Measurements from ENCODE around the gene LMLN. TPM values are rescaled to one million over a fixed set of nuclear protein-coding genes. Genes with fewer than 3 reads are reported as not detected.

The LMLN gene
- polyA plus RNA-seq, 2 of the 4 experiments (the other 2 are of a cell fraction), result 2.4 to 5.6 TPM

GRCh38 chr3:198061119-198062067 is 101.4 kb downstream of the LMLN start:
- no peak for DNase-seq (ENCODE audit: low read depth in 1 of 2, low spot score in 1 of 2)
- ChIA-PET POLR2A (no interaction called here), CTCF (interaction anchor here (0.8 to 4.5 kb wide), 3 partner anchors 10 to 19 kb away, joined by 3 to 17 read pairs (median 13); no protein-coding TSS in a partner anchor)
- Histone ChIP-seq H3K9me3 (no peaks in the 10 kb centered on the region), H3K4me1 (no peaks in the 10 kb centered on the region), H3K4me2 (no peak overlapping the region), H3K4me3 (no peak overlapping the region), H3K27ac (no peak overlapping the region)
- no peak for ATAC-seq
- WGBS (ENCODE audit: missing lambda C conversion rate), result 4% methylated on average over 1 of the region's 1 CpG
- TF ChIP-seq HEYL (CRISPR knock-in tag; IDR thresholded peaks at IDR 0.05), result no peak
- TF ChIP-seq ZC3H11A (IDR thresholded peaks at IDR 0.05), result no peak
- no peak for TF ChIP-seq ZFP36 (IDR thresholded peaks at IDR 0.05; ENCODE audit: borderline replicate concordance, partially characterized antibody)
- TF ChIP-seq HOXB5 (CRISPR knock-in tag; IDR thresholded peaks at IDR 0.05), result no peak
- TF ChIP-seq HOXB13 (CRISPR knock-in tag; IDR thresholded peaks at IDR 0.05; ENCODE audit: low read depth), result no peak
- no peak for TF ChIP-seq USF2 (IDR thresholded peaks at IDR 0.05)
- FAIRE-seq, result no peak

- no peak for DNase-seq (ENCODE audit: low read depth in 1 of 2, low spot score in 1 of 2)
- H3K27ac ChIP-seq, result no peak overlapping the region
- H3K9me3 ChIP-seq, result no peaks in the 10 kb centered on the region
- no peak overlapping the region for H3K4me3 ChIP-seq
- ATAC-seq, result no peak
- POLR2A ChIA-PET, result no interaction called here
- TF ChIP-seq NR3C1 (IDR thresholded peaks at IDR 0.05) (no peak), POLR2AphosphoS2 (conservative IDR thresholded peaks at IDR 0.05; ENCODE audit: low read length) (no peak), MYC (IDR thresholded peaks at IDR 0.05; ENCODE audit: borderline replicate concordance, low read length) (no peak), EP300 (IDR thresholded peaks at IDR 0.05) (no peak), MAX (IDR thresholded peaks at IDR 0.05) (no peak), GATA3 (IDR thresholded peaks at IDR 0.05; ENCODE audit: borderline replicate concordance) (no peak), SMC3 (IDR thresholded peaks at IDR 0.05) (no peak), SREBF2 (IDR thresholded peaks at IDR 0.05) (no peak), CHD2 (IDR thresholded peaks at IDR 0.05; ENCODE audit: low read length, partially characterized antibody) (no peak), REST (IDR thresholded peaks at IDR 0.05) (no peak), HOXB5 (CRISPR knock-in tag; IDR thresholded peaks at IDR 0.05) (no peak), TP53 (CRISPR knock-in tag; IDR thresholded peaks at IDR 0.05) (no peak), RARB (CRISPR knock-in tag; IDR thresholded peaks at IDR 0.05) (no peak), RAD21 (conservative IDR thresholded peaks at IDR 0.05 in 1 of 2, IDR thresholded peaks at IDR 0.05 in 1 of 2) (no peak), RCOR1 (IDR thresholded peaks at IDR 0.05; ENCODE audit: low read depth, low read length) (no peak)
- no peak overlapping the region for H3K4me2 ChIP-seq
- FAIRE-seq, result no peak
- CTCF ChIA-PET, result interaction anchor here (2.6 to 4.5 kb wide), 2 partner anchors 9 to 18 kb away, joined by 13 to 17 read pairs; no protein-coding TSS in a partner anchor
- no peaks in the 10 kb centered on the region for H3K4me1 ChIP-seq
- 6% methylated on average over 1 of the region's 1 CpG for WGBS (ENCODE audit: missing lambda C conversion rate)
These were observed 102.0 kb downstream of the LMLN start for GRCh38 chr3:198062068-198062465.

All from A549 (cell line).